ENCODE data around the gene AMBRA1.
"Not testable (repeated sequence)": the region's sequence is repeated elsewhere in the genome, so short reads cannot be mapped to it uniquely, and the experiment has no call there.

The AMBRA1 gene

DNA sequence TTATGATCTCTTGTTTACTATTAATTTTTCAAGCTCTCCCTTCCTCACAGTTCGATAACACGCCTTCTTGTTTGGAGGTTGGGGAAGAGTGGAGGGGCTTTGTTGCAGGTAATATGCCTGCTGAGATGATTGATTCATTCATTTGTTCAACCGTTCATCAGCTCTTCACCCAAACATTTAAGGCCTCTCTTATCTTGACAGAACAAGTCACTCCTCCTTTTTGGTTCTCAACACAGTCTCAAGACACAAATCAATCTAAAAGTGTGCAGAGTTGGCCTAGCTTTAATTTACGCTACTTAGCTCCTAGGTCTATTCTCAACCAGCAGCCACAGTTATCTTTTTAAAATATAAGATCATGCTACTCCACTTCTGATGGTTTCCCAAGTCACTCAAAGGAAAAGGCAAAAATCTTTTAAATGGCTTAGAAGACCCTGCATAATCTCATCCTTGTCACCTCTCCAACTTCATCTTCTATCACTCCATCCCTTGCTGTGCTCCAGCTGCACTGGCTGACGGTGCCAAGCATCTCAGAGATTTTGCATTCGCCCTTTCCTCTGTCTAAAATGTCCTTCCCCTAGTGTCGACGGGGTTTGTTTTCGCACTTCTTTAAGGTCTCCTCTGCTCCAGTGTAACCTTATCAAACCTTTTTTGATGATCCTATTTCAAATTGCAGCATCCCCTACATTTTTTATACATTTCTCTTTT lies 60.3 kb downstream of the AMBRA1 start:
- no peak for DNase-seq

DNA sequence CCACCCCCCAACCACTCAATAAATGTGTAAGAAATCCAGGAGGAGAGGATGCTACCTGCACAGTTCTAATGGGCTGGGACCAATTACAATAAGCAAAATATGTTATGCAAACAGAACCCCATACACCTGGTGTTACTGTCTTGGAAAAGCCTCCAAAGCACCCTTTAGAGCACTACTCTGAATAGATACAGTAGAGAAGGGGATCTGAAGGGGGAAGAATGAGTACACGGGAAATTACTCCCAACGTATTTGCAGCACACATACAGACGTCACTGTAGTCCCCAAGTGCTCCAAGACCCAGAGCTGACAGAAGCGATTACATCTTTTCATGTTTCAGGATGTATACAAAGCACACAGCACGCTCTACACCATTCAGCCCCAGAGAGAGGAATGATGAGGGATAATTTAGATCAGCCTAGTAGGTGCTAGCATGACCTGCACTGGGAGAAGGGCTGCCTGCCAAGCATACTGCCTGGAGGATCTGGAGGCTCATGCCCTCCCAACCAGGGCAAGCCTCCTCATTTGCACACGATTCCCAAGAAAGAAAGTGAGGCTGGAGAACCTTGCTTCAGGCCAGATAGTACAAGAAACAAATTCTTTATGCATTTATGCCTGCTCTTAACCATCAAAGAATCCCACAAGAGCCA lies 63.8 kb downstream of the AMBRA1 start:
- DNase-seq = no peak

DNA sequence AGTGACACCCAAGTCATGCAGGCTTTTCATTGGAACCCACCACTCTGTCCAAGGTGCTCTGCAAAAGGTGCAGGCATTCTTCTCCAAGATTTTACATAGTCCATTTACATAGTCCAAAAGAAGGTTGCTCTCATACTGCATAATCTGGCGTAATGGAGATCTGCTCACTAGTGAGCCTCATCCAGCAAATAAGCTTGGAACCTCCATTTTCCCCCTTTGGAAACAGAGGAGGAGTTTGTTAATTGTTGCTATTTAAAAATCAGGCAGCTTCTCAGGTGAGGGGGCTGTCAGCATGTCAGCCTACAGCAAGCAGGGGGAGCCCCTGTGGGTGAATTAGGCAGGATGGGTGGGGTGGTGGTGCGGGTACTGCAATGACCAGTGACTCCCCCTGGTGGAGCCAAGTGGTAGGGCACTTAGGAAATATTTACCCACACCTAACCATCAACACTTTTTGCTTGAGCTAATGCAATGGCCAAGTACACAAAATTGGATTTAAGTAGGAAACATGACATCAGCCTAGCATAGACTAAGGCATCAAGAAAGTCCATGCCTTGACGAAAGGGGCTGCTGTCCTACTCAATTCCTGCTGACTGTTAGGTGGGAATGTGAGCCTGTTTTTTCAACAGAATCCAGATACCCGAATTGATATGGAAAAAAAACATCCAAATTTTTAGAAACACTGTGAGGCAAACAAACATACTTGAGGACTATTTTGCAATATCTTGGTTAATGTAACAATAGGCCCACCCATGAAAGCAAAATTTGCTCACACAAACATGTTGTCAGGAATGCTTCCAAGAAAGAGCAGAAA lies 64.5 kb downstream of the AMBRA1 start:
- DNase-seq = no peak

DNA sequence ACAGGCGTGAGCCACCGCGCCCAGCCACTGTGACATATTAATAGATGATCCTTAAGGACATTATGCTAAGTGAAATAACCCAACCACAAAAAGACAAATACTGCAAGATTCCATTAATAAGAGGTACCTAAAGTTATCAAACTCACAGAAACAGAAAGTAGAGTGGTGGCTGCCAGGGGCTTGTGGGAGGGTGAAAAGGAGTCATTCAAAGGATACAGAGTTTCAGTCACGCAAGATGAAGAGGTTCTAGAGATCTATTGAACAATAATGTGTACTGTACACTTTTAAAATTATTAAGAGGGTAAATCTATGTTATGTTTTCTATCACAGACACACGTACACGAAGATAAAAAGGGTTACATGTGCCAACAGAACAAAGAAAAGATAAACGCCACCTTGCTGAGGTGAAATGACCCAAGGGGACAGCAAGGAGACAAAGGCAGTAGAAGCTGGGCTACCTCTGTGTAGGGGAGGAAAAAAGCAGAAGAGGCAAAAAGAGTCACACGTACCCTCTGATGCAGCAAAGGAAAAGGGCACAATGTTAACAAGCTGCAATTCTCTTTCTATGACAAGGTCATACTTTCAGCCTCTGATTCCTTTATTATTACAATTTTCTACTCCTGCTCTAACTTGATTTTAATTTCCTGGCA lies 65.3 kb downstream of the AMBRA1 start:
- no peak for DNase-seq

DNA sequence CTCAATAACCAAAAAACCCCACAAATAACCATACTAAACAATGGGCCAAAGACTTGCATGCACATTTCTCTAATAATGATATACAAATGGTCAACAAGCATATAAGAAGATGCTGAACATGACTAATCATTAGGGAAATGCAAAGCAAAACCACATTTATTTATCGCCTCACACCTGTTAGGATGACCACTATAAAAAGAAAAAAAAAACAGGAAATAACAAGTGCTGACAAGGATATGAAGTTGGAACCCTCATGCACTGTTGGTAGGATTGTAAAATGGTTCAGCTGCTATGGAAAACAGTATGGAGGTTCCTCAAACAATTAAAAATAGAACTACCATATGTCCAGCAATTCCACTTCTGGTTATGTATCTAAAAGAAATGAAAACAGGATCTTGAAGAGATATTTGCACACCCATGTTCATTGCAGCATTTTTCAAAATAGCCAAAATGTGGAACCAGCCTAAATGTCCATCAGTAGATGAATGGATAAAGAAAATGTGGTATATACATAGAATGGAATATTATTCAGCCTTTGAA lies 66.2 kb downstream of the AMBRA1 start:
- DNase-seq = no peak

DNA sequence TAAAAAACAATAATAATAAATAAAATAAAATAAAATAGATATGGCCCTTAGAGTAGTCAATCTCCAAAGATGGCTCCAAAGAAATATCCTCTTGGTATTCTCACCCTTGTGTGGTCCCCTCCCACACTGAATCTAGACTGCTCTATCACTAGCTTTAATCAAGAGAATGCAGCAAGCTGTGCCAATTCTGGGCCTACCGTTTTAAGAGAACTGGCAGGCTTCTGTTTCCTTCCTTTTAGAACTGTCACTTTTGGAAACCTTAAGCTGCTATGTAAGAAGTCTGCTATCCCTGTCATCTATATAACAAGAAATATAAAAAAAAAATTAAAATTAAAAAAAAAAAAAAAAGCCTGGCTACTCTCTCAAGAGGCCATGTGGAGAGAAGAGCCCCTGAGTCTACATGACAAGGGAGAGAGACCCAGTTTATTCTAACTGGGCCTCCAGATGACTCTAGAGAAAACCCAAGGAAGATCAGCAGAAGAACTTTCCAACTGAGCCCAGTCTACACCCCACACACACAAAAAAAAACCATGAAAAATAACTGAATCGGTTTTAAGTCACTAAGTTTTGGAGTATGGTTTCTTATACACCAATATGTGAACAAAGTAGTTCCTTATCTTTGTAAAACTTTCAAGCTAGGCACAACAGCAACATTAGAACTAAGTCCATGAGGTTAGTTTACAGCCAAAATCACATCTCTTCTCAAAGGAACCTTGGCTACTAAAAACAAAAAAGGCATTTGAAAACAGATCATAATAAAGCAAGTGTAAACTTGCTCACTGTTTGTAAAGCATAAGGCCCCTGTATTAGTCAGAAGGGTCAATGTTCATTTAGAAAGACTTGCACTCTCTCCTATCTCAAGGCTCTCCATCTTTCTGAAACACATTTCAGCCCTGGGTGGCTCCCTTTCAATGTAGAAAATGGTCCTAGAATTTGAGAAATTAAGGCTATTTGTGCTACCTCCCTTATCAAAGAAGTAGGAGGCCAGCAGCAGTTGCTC lies 67.3 kb downstream of the AMBRA1 start:
- no peak for DNase-seq

DNA sequence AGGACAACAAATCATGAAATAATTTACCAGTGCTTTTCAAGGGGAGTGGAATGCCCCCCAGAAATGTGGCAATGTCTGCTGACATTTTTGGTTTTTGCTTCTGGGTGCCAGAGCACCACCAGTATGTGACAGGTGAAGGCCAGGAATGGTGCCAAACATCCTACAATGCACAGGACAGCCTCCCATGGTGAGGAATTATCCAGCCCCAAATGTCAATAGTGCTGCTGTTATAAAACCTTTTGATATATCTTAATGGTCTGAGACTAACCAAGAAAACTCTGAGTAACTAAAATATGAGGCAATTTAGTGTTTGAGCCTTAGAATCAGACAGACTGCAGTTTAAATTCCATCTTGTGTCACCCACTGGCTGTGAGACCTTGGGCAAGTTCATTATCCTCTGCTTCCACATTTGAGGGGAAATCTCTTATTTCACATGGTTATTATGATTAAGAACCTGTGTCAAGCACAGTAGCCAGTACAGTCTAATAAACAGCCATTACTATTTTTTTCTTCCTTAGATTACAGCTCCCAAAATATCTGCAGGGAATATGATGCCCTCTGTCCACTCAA lies 69.5 kb downstream of the AMBRA1 start:
- no peak for DNase-seq

DNA sequence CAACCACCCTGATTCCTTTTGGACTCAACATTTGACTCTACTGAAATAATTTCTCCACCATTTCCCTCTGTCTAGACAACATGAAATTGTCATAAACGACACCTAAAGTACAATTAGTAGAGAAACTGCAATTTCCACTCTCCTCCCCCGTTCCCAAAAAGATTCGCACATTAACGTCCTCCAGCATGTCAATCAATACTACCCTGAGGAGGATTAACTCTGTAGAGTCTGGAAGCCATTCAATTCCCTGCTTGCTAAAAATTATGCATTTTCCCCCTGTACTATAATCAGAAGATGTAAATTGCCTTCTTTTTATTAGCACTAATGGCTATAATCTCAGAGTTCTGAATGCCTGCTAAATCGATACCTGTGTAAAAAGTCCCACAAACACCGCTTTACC lies 70.5 kb downstream of the AMBRA1 start:
- DNase-seq = no peak

DNA sequence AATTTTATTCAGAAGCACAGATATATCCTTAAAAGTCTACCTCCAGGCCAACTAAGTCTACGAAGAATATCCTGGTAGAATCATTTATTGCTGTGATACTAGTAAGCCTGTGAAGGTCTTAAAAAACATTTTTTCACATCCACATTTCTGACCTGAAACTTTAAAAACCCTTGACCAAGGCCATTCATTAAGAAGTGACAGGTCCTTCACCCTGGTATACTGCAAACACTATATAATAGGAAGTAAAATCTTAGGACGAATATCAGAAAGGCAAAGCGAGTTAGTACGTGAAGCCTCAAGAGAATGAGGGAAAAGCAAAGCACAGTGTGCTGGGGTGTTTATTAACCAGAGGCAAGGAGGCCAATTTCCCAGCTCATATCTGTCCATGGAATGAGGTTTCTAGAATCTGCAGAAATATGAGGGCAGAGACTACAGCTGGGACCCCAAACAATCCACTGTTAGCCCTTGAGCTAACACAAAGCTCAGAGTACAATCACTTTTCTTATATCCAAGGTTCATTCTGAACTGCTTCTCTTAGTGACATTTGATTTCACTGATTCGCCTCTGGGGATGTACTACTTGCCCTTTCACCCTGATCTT lies 71.0 kb downstream of the AMBRA1 start:
- no peak for DNase-seq

DNA sequence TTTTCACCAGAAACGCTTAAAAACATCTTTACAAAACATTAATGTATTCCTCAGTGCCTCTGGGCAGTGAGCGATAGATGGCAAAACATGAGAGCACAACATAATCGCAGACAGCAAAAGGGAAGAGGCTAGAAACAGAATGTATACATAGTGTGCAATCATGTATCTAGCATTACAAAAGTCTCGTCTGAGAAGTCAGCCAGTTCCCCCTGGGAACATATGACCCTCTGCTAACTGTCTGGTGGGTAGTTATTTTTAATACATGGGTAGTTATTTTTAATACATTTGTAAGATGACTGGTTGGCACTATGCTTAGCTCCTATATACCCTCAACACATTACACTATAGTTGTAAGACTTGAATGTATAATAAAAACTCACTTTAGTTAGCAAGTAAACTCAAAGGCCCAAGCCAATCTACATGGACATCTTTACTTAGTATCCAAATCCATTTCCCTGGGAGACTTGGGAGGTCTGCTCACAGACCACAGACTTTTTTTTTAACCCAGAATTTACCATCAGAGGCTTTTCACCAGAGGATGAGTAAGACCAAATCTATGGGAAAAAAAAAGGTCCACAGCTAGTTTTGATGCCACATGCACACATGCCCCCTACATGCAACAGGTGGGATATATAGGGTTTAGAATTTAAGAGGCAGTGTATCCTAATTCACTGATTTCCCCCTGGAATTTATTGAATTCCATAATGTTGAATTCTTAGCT lies 71.7 kb downstream of the AMBRA1 start:
- no peak for DNase-seq

DNA sequence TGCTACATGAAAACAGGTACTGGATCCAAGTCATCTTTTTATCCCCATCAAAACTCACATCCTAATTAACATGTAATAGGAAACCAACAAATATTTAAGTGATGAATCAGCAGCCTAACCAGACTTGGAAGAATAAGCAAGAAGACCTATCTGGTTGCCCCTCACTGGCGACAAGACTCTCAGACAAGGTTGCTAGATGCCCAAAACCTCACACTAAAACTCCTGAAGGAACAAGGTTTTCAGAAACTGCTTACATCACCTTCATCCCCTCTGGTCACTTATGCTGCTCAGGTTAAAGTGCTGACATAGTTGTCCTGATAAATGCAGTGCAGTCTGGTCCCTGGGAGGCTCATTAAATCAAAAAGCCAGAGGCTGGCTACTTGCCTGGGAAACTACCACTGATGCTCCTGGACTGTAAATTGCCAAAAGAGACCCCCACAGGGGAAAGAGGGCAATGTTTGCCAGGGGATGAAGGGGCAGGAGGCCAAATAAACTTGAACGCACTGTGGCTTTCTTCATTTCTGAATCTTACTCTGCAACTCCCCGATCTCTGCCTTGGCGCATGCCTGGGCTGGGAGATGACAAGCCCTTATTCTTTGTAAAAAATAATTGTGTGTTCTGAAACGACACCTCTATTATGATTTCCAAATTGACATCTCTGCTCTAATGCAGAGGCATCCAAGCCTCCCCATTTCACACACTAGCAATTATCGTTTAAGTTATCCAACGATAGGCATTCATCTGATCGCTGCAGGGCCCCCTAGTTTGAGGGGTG lies 72.7 kb downstream of the AMBRA1 start:
- no peak for DNase-seq

DNA sequence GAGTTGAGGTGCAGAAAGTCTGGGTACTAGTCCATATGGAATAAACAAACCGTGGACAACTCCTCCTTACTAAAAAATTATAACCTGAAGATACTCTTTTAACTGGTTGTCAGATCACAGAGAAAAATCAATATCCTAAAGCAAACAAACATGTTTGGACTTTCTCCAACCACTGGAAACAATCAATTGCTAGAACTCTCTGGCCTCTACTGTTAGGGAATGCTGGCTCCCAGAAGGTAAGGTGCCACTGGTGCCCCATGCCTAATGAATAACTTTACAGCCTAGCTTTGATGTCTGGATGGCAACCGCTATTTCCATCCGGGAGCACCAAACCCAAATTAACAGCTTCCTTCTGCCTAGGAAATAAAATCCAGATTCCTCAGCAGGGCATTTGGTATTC lies 74.5 kb downstream of the AMBRA1 start:
- no peak for DNase-seq

DNA sequence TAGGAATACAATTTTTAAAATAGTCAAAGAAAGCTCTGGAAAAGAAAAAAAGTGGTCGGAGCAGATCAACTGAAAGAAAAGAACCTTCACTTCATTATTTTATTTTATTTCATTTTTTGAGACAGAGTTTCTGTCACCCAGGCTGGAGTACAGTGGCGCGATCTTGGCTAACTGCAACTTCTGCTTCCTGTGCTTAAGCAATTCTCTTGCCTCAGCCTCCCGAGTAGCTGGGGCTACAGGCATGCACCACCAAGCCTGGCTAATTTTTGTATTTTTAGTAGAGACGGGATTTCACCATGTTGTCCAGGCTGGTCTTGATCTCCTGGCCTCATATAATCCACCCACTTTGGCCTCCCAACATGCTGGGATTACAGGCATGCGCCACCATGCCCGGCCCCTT lies 74.9 kb downstream of the AMBRA1 start:
- DNase-seq = not testable (repeated sequence)

DNA sequence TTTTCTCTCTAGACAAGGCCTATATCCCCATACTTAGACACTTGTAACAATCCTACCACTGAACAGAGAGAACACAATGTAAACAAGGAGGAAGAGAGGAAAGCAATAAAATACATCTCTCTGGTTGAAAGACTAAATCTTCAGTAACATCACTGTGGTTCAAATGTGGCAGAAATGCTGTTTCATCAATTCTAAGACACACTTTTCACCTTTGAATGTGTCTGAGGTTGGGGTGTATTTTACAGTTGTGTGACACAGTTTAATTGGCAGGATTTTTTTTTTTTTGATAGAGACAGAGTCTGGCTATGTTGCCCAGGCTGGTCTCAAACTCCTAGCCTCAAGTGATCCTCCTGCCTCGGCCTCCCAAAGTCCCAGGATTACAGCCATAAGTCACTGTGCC lies 79.5 kb downstream of the AMBRA1 start:
- DNase-seq = no peak

DNA sequence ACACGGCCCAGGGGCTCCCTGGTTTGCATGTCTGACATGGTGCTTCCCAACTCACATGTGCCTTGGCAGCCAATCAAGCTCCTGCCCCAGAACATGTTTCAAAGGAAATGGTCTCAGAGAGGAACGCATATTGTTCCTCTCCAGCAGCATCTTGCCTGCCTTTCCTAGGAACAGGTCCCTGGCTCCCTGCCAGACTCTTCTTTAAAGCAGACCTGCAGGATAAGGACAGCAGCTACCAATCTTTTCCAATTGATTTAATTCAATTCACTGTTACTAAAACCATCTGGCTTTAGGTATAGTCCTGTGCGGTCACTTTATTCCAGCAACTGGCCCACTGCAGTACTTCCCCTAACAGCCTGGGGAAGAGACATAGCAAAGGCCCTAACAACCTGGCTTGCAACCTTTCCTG lies 79.9 kb downstream of the AMBRA1 start:
- no peak for DNase-seq

DNA sequence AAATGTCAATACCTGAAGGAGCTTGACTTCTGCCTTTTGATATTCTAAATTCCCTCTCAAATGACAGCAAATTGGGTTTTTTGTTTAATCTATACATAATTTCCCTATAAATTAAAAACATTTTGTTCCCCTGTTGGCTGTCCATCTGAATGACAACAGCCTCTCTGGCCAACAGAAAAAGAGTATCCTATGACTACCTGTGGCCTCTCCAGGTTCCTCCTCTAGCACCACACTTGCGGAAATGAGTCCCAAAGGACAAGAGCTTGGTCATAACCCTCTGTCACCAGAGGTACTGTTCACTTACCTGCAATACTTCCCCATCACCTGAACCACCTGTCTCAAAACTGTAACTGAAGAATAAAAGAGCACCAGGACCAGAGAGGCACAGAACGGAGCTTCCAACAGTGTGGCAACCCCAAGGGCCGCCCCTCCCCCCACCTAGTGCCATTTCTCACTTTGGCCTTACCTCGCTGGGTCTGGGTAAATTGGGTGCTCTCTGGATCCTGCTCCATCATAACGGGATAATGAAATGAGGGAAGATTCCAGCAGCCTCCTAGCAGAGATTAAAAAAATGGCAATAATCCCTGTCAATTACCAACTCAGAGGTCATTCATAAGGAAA lies 81.5 kb downstream of the AMBRA1 start:
- no peak for DNase-seq

DNA sequence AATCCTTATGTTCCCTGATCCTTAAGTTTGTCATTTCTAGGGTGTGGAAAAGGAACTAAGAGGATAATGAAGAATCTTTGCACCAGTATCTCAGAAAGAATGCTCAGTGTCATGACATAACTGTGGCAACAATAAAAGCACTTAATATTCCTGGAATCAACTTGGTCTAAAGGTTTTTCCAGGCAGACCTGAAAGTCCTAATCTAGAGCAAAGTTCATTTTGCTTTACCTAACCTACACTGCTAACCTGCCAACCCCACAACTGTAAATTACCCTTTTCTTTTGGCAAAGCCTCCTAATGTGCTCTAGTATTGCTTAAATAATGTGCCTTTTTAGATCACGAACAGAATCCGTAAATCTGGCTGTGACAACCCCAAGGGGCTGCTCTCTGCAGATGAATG lies 82.5 kb downstream of the AMBRA1 start:
- DNase-seq = no peak

DNA sequence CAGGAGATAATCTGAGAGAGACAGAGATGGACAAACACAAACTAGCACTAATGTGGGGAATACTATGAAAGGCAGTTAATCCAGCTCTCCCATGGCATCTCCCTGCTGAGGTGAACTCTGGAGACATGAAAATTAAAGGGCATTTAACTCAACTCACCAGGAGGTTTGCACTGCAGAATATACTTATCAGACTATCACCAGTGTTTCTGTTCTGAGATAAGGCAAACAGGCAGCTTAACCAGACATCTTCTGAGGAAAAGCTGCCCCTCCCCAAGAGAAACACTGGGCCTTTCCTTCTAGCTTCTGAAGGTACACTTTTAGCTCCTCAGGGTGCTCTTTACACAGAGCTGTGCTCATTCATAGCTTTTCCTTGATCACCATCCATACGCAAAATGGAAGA lies 85.5 kb downstream of the AMBRA1 start:
- DNase-seq = no peak

DNA sequence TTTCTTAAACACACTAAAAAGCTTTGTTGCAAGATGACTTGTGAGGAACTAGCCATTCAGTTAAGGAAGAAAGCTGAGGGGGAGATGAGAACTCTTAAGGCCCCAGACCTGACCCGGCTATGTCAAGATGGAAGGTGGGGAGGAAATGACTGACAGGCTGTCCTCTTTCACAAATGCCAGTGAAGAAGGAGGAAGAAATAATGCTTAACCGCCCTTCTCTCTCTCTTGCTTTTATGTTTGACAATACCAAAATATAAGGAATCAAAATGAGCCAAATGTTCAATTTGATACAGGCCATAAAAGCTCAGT lies 87.4 kb downstream of the AMBRA1 start:
- no peak for DNase-seq
